Measurements from ENCODE around the gene LTBR. TPM values are rescaled to one million over a fixed set of nuclear protein-coding genes. Genes with fewer than 3 reads are reported as not detected.

Gene LTBR
- total and polyA plus RNA-seq, 2 of the 4 experiments (the other 2 are of a cell fraction): 19.7 to 62.5 TPM

- peak overlapping the region; percentile 96 for H3K56ac ChIP-seq (ENCODE audit: extremely low read depth, insufficient read depth, low read length)
- H2BK5ac ChIP-seq (ENCODE audit: low read depth, low read length, poor library complexity, severe bottlenecking): peak overlapping the region; percentile 95
- H2AFZ ChIP-seq (replicated peaks; ENCODE audit: low read length, poor library complexity): peak overlapping the region; percentile 46
- peak overlapping the region; percentile 74 for H4K5ac ChIP-seq (ENCODE audit: low read depth, low read length)
- H3K4ac ChIP-seq (ENCODE audit: low read depth, low read length): peak overlapping the region; percentile 99
- peaks cover 16 to 84% of the 10 kb centered on the region in 2 experiments for H3K79me1 ChIP-seq (ENCODE audit: low read depth in 1 of 2, low read length in 2 of 2)
- peak overlapping the region; percentile 80 for H3K18ac ChIP-seq (ENCODE audit: low read depth, low read length)
- no CpG with 5 or more reads among the region's 11 CpGs for WGBS, 2 experiments (ENCODE audit: extremely low coverage in 2 of 2, insufficient read length in 1 of 2)
- no TSS peak for BruUV-seq (replicated peaks)
- H3K9ac ChIP-seq (ENCODE audit: low read depth, low read length): peak overlapping the region; percentile 71
- H2AK9ac ChIP-seq (replicated peaks; ENCODE audit: low read depth, low read length, poor library complexity): peak overlapping the region; percentile 99
- peak overlapping the region; percentile 70 for H3K4me2 ChIP-seq (ENCODE audit: low read depth, low read length)
- DNase-seq: peak; percentile 88
- H3K27ac ChIP-seq (ENCODE audit: insufficient read depth, low read length): peak overlapping the region; percentile 94
- H3K23ac ChIP-seq (ENCODE audit: low read depth, low read length): peak overlapping the region; percentile 95
- peaks cover 50% of the 10 kb centered on the region for H3K36me3 ChIP-seq (ENCODE audit: control insufficient read depth, insufficient read depth, low read length)
- H3K9me3 ChIP-seq (ENCODE audit: control insufficient read depth, insufficient read depth, low read length): no peaks in the 10 kb centered on the region
- dilution Hi-C loops (cut with HindIII; ENCODE audit: low sequenced_read_pairs, unreplicated experiment): no loop called here
- H4K20me1 ChIP-seq (ENCODE audit: insufficient read depth, low read length): peaks cover 91% of the 10 kb centered on the region
- H4K8ac ChIP-seq (ENCODE audit: low read depth in 2 of 2, low read length in 2 of 2): peak overlapping the region; percentile 61 to 94
- ATAC-seq (ENCODE audit: low read depth): peak; percentile 30
- H2BK15ac ChIP-seq (ENCODE audit: low read depth, low read length): peak overlapping the region; percentile 70; the same call in 2 of the 3 replicates
- H2BK120ac ChIP-seq (ENCODE audit: low read depth, low read length): peak overlapping the region; percentile 98
- peak overlapping the region; percentile 15 for H3K4me3 ChIP-seq (ENCODE audit: insufficient read depth, low read depth, low read length)
- no peaks in the 10 kb centered on the region for H3K27me3 ChIP-seq (ENCODE audit: control insufficient read depth, insufficient read depth, low read length)
- H3K14ac ChIP-seq (replicated peaks; ENCODE audit: low read depth, low read length): peak overlapping the region; percentile 98
- peak overlapping the region; percentile 99 for H2AK5ac ChIP-seq (ENCODE audit: low read depth, low read length)
- intact Hi-C loops (cut with micrococcal nuclease): loop anchor here (1.0 to 2.0 kb wide), 4 partner anchors 37 to 197 kb away; partner anchors contain the start of gene LTBR
- H4K91ac ChIP-seq (ENCODE audit: insufficient read depth, low read depth, low read length): peak overlapping the region; percentile 99
- in situ Hi-C loops (cut with MboI; ENCODE audit: low sequenced_read_pairs): loop anchor here (5.0 to 10.0 kb wide), 2 partner anchors 37 to 209 kb away; no protein-coding TSS in a partner anchor
- H2BK20ac ChIP-seq (ENCODE audit: low read depth, low read length): peak overlapping the region; percentile 93
- peaks cover 64% of the 10 kb centered on the region for H3K4me1 ChIP-seq (ENCODE audit: control insufficient read depth, insufficient read depth, low read length)
- ChIA-PET POLR2A (ENCODE audit: unreplicated experiment) (interaction anchor here (0.6 to 1.6 kb wide), 10 partner anchors 10 to 199 kb away, joined by 3 to 14 read pairs (median 4); partner anchors contain the start of genes GAPDH and VAMP1), CTCF (interaction anchor here (0.6 to 1.2 kb wide), 7 partner anchors 29 to 149 kb away, joined by 3 to 5 read pairs (median 3); partner anchors contain the start of genes LTBR and SCNN1A)
- TF ChIP-seq ELK1 (IDR thresholded peaks at IDR 0.05; ENCODE audit: borderline replicate concordance, low read depth, low read length) (0 out of 2 replicates have a peak, but pooled peaks have one; percentile 32), RCOR1 (IDR thresholded peaks at IDR 0.05; ENCODE audit: insufficient replicate concordance, low read length) (no peak), NFE2L2 (IDR thresholded peaks at IDR 0.05; ENCODE audit: low read depth, low read length) (peak; percentile 69; the same call in 1 of the 2 replicates), RFX5 (IDR thresholded peaks at IDR 0.05; ENCODE audit: low read depth, low read length) (no peak), BHLHE40 (IDR thresholded peaks at IDR 0.05; ENCODE audit: low read depth, low read length) (peak; percentile 71), POLR2A (IDR thresholded peaks at IDR 0.05; ENCODE audit: low read depth, low read length) (peak; percentile 64), SMC3 (IDR thresholded peaks at IDR 0.05; ENCODE audit: low read depth, low read length) (peak; percentile 50), FOS (IDR thresholded peaks at IDR 0.05; ENCODE audit: low read depth, low read length) (peak; percentile 82), CTCF (conservative IDR thresholded peaks at IDR 0.05; ENCODE audit: low read depth, low read length) (peak; percentile 69), USF2 (IDR thresholded peaks at IDR 0.05; ENCODE audit: low read depth, low read length) (no peak), MXI1 (IDR thresholded peaks at IDR 0.05; ENCODE audit: borderline replicate concordance, low read depth, low read length) (no peak), RAD21 (IDR thresholded peaks at IDR 0.05; ENCODE audit: low read length) (peak; percentile 67), MAZ (IDR thresholded peaks at IDR 0.05; ENCODE audit: borderline replicate concordance, low read depth, low read length) (peak; percentile 41; the same call in 1 of the 2 replicates)
- H3K9me1 ChIP-seq (ENCODE audit: insufficient read depth, low read length): peaks cover 39% of the 10 kb centered on the region
These were observed 48.4 kb upstream of the LTBR start for GRCh38 chr12:6335451-6336078.
